Measurements from ENCODE around the gene GATA5.

DNA sequence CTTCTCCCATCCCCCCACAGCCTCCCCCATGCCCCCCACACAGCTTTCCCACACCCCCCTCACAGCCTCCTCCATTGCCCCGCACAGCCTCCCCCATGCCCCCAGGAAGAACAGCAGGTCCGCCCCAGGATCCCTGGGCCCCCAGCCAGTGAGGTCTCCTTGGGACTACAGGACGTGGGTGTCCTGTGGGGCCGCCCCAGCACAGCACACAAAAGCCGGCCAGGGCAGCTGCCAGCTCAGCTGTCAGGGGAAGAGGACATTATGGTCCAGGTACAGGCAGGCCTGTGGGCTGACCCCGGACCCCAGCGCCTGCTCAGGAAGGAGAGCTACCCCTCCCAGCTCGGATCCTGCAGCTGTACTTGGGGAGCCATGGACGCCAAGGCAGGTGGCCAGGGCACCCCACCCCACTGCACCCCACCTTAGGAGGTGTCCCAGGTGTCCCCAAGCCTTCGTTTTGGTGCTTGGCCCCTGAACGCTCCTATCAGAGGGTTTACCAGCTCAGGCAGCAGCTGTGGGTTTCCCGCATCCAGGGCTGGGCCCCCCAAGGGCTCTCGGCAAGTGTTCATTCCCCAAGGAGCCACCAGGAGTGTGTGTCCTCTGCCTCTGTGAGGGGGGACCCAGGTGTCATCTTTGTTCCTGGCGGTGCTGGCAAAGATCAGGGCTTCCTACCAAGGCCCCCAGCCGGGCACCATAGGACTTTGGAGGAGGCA is 42.3 kb upstream of the GATA5 start:
- TF ChIP-seq ZNF274 (IDR thresholded peaks at IDR 0.05; ENCODE audit: low read depth, low read length), result no peak
- no peak for TF ChIP-seq EZH2 (IDR thresholded peaks at IDR 0.05)
- TF ChIP-seq FOSL1 (IDR thresholded peaks at IDR 0.05; ENCODE audit: low read depth), result no peak
- TF ChIP-seq POLR2A (IDR thresholded peaks at IDR 0.05; ENCODE audit: borderline replicate concordance, extremely low read depth, insufficient read depth, insufficient read length), result no peak
- no peak for TF ChIP-seq CBX3 (IDR thresholded peaks at IDR 0.05; ENCODE audit: low read depth)
- TF ChIP-seq, protein P1, sequence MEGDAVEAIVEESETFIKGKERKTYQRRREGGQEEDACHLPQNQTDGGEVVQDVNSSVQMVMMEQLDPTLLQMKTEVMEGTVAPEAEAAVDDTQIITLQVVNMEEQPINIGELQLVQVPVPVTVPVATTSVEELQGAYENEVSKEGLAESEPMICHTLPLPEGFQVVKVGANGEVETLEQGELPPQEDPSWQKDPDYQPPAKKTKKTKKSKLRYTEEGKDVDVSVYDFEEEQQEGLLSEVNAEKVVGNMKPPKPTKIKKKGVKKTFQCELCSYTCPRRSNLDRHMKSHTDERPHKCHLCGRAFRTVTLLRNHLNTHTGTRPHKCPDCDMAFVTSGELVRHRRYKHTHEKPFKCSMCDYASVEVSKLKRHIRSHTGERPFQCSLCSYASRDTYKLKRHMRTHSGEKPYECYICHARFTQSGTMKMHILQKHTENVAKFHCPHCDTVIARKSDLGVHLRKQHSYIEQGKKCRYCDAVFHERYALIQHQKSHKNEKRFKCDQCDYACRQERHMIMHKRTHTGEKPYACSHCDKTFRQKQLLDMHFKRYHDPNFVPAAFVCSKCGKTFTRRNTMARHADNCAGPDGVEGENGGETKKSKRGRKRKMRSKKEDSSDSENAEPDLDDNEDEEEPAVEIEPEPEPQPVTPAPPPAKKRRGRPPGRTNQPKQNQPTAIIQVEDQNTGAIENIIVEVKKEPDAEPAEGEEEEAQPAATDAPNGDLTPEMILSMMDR (IDR thresholded peaks at IDR 0.05 in 2 of 3, conservative IDR thresholded peaks at IDR 0.05 in 1 of 3; ENCODE audit: borderline replicate concordance in 1 of 3, insufficient read depth in 1 of 3, low read depth in 2 of 3, low read length in 2 of 3), result no peak
- TF ChIP-seq, protein P2, sequence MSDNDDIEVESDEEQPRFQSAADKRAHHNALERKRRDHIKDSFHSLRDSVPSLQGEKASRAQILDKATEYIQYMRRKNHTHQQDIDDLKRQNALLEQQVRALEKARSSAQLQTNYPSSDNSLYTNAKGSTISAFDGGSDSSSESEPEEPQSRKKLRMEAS (IDR thresholded peaks at IDR 0.05), result no peak
